Measurements from ENCODE around the gene MSX1.

Gene MSX1

GRCh38 chr4:4841156-4841555 lies 18.3 kb upstream of the MSX1 start:
- DNase-seq: no peak

- DNase-seq: no peak
Observed at GRCh38 chr4:4842476-4843441, 16.7 kb upstream of the MSX1 start.

DNA sequence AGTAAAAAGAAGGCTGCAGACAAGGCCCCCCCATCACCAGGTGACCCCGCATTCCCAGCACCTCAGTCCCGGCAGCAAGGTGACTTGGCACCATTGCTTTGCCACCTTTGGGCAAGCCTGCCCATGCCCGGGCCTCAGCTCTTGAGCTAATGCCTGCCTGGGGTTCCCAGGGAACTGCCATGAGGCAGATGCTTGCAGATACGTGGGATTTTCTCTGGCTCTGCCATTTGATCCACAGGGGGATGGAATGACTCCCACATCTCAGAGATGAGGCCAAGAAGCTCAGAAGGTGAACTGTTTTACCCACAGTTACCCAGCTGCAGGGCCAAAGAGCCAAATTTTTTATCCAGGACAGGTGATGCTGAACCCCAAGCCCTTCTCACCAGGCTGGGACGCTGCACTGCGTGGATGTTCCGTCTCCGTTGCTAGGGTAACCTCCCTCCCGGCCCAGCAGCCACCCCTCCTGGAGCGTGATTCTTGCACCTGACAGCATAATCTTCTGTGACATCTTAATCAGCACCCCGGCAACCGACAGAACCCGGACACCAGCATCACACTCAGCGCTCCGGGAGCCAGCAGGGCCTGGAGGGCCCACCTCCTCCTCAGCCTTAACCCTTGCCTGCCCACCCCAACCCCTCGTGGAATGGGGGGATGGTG lies 15.7 kb upstream of the MSX1 start:
- DNase-seq: no peak

DNA sequence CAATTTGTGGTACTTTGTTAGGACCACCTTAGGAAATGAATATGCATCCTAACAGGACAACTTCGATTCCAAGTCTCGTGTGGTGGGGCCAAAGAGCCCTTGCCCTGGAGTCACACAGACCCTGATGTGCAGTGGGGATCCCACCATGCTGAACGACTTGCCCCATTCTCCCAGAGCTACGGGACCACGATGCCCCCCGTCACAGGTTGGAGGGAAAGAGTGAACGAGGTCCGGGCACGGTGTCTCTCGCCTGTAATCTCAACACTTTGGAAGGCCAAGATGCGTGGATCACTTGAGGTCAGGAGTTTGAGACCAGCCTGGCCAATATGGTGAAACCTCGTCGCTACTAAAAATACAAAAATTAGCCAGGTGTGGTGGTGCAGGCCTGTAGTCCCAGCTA lies 14.4 kb upstream of the MSX1 start:
- DNase-seq: no peak

GRCh38 chr4:4847011-4847410 lies 12.5 kb upstream of the MSX1 start:
- DNase-seq: no peak

- DNase-seq: no peak
Observed at GRCh38 chr4:4848540-4848939, 10.9 kb upstream of the MSX1 start.

DNA sequence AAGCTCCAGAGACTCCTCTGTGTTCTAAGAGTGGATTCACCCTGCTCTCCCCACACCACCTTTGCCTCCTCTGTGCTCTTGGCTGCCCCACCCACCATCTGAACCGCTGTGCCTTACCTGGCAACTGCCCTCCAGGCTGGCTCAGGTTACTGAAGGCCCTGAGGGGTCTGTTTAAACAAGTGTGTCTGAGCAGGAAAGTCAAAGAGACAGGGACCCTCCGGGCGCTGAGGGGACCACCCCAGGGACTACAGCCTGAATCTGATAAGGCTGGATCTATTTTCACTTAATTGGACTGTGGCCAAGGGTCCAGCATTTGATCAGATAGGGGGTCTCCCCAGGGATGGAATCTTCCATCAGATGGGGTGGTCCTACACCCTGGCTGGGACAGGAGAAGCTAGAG lies 10.4 kb upstream of the MSX1 start:
- DNase-seq: no peak

- no peak for DNase-seq
Observed at GRCh38 chr4:4849524-4850193, 9.8 kb upstream of the MSX1 start.

- DNase-seq: no peak
Observed at GRCh38 chr4:4851081-4851480, 8.4 kb upstream of the MSX1 start.

- DNase-seq: no peak
Observed at GRCh38 chr4:4851906-4852305, 7.6 kb upstream of the MSX1 start.

DNA sequence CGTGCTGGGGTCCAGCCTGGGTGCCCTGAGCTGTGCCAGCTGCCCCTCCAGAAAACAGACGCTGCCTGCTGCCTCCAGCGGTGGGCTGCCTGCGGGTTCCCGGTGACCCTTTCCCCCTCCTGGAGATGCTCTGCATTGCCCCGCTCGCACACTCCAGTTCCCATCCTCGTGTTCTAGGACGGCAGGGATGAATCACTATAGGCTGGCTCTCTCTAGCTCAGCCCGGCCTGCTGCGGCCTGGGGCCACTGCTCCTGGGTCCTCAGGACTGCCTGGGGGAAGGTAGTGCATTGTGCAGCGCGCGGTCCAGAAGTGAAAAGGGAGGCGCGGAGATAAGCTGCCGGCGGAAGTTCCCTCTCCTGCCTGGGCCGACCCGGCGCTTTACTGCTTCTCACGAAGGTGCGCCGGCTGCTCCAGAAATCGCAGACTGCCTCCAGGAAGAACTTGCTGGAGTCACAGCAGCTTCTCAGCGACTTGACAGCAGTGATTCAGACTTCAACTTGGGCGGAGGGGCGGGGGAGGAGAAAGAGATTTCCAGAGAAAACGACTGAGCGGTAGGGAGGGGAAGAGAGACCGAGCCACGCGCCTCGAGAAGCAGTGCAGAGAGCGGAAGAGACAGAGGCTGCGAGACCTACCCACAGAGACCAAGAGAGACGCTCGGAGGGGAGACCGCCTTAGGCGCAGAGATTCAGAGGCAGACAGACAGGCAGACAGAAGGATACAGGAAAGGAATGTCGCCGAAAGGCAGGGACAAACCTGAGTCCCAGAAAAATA lies 6.7 kb upstream of the MSX1 start:
- no peak for DNase-seq

GRCh38 chr4:4853371-4853823 lies 6.1 kb upstream of the MSX1 start:
- DNase-seq: no peak

GRCh38 chr4:4853921-4854648 lies 5.4 kb upstream of the MSX1 start:
- no peak for DNase-seq

- no peak for DNase-seq
Observed at GRCh38 chr4:4854649-4855295, 4.7 kb upstream of the MSX1 start.

DNA sequence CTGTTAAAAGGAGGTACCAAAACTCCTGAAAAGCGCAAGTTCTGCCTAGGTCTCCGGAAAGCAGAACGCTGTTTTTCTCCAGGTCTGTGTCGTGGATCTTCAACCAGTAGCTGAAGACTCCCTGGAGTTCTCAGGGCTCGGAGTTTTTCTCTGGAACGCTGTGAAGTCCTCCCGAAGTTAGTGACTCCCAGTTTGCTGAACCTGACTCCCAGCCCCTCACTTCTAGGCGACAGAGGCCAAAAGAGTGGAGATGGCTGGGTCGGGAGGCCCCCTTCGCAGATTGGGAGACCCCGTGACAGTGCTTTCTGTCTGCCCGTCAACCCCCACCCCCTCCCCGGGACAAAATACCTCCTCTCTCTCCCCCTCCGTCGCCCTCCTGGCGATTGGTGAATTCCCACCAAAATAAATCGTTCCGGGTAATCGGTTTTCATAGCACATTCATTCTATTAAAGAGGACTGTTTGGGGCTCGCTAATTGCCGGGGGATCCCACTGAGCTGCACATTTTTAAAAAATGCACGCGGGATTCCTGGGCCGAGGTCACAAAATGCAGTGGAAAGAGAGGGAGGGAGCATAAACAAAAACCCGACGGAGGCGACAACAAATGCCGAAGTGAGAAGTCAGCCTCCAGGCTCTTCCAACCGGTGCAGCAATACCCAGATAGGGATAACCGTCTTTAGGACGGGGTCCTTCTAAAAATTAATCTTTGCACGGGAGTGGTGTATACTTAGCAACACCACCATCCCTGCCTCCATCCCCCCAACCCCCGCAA lies 4.0 kb upstream of the MSX1 start:
- DNase-seq: no peak

- DNase-seq: no peak
Observed at GRCh38 chr4:4856071-4857000, 3.1 kb upstream of the MSX1 start.

- no peak for DNase-seq
Observed at GRCh38 chr4:4857001-4857808, 2.3 kb upstream of the MSX1 start.

GRCh38 chr4:4857809-4858508 lies 1.5 kb upstream of the MSX1 start:
- DNase-seq: no peak
